Thyroid gland (tissue), 4 donors: ENCODE results near the gene MRPL54. TPM values are rescaled to one million over a fixed set of nuclear protein-coding genes. Genes with fewer than 3 reads are reported as not detected.
"Not testable (repeated sequence)": the region's sequence is repeated elsewhere in the genome, so short reads cannot be mapped to it uniquely, and the experiment has no call there.

ENCODE experiments used
- DNase-seq, 2 donors: peaks; one replicate each; pipeline ENCODE4 v3.0.0-alpha.2; 2019
- H3K27ac ChIP-seq, 3 donors: fragments of 200-600 bp; sonication (generic); 1 replicate in 2 of 3; 2 replicates in 1 of 3; pipeline ENCODE4 v1.5.1; 2016 to 2019; ENCODE audit warnings: mild to moderate bottlenecking in 1 of 3, moderate library complexity in 1 of 3
- H3K27me3 ChIP-seq: fragments of 200-600 bp; sonication (generic); one replicate; pipeline ENCODE4 v1.5.1; 2019
- H3K36me3 ChIP-seq, 2 donors: fragments of 200-600 bp; sonication (generic); one replicate each; pipeline ENCODE4 v1.5.1; 2016 to 2019
- H3K4me1 ChIP-seq, 2 donors: fragments of 200-600 bp; sonication (generic); one replicate each; pipeline ENCODE4 v1.5.1; 2017 to 2019
- H3K4me3 ChIP-seq, 3 donors: fragments of 200-600 bp; sonication (generic); replicated peaks in 1 of 3; 1 replicate in 2 of 3; 2 replicates in 1 of 3; pipeline ENCODE4 v1.5.1; 2016; ENCODE audit warnings: mild to moderate bottlenecking in 1 of 3
- H3K9me3 ChIP-seq: fragments of 200-600 bp; sonication (generic); one replicate; pipeline ENCODE4 v1.5.1; 2017
- POLR2A ChIP-seq, 2 donors: fragments of 450-650 bp; IDR thresholded peaks; one replicate each; pipeline ENCODE4 v1.6.1; 2017; ENCODE audit warnings: antibody characterized with exemption in 2 of 2, mild to moderate bottlenecking in 2 of 2, moderate library complexity in 1 of 2
- WGBS, 2 donors: methylation state at CpG; one replicate each; pipeline ENCODE4 v1.1.5; 2017; 5-methylcytosine and 5-hydroxymethylcytosine counted together
- intact Hi-C: fragments of 100-400 bp; cut with DNase I; formaldehyde crosslinking; loops from one replicate; pipeline ENCODE4 v1.15.1; 2023
- total RNA-seq, 4 donors: library from RNA; depleted of rRNA; stranded (reverse); fragments of >200 nt; gene quantifications; one replicate each; pipeline ENCODE4 v1.2.3, GENCODE V29; 2016
- TF ChIP-seq, protein P1 (sequence below), 6 experiments: fragments of 200-600 bp in 3 of 6; fragments of 450-650 bp in 3 of 6; sonication (generic) in 3 of 6; IDR thresholded peaks; one replicate each; pipeline ENCODE4 v1.5.1; 2016 to 2019; ENCODE audit warnings: antibody characterized with exemption in 6 of 6, mild to moderate bottlenecking in 2 of 6, inconsistent platforms in 1 of 6, moderate library complexity in 1 of 6

Gene MRPL54
- total RNA-seq, 4 donors from 2014 or later, result 84.0 to 131 (median 102) TPM

DNA sequence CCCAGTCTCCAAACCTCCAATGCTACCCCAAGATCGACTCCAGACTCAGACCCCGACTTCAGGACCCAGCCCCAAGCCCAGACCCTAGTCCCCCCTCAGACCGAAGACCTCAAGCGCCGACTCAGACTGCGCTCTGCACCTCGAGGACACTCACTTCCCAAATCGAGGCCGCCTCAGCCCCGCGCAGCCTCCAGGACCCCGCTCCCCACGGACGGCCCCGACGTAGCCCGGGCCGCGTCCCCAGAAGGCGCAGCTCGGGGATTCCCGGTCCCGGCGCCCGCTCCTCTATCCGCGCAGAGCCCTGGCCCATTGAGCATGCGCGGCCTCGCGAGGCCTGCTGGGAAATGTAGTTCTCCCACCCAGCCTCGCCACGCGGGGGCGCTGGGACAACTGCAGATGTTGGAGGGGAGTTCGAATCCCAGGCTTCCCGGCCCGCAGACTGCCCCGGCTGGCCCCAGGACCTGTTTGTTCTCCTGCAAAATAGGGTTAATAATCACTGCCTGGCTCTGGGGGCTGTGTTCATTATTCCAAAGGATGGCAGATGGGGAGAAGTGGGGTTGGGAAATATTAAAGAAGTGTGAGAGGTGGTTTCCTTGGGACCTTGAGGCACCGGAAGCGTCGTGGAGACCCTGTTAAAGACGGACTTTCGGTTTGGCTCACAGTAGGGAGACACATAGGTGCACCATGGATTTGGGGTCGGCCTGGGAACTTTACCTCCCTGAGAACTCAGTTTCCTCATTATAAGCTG is 926 bp upstream of the MRPL54 start, which contains the start of gene APBA3:
APBA3 (minus strand) TSS at position 311 of the 748 bp plus-strand sequence. CDS start 1,428 bp downstream, outside the sequence.
- TF ChIP-seq, protein P1, sequence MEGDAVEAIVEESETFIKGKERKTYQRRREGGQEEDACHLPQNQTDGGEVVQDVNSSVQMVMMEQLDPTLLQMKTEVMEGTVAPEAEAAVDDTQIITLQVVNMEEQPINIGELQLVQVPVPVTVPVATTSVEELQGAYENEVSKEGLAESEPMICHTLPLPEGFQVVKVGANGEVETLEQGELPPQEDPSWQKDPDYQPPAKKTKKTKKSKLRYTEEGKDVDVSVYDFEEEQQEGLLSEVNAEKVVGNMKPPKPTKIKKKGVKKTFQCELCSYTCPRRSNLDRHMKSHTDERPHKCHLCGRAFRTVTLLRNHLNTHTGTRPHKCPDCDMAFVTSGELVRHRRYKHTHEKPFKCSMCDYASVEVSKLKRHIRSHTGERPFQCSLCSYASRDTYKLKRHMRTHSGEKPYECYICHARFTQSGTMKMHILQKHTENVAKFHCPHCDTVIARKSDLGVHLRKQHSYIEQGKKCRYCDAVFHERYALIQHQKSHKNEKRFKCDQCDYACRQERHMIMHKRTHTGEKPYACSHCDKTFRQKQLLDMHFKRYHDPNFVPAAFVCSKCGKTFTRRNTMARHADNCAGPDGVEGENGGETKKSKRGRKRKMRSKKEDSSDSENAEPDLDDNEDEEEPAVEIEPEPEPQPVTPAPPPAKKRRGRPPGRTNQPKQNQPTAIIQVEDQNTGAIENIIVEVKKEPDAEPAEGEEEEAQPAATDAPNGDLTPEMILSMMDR (IDR thresholded peaks at IDR 0.05), result peak; percentile 28 to 80 (median 64)
- TF ChIP-seq POLR2A (IDR thresholded peaks at IDR 0.05), result peak in 1 of 2 donors; percentile 78
- intact Hi-C loops, result no loop called here
- Histone ChIP-seq H3K27me3 (no peaks in the 10 kb centered on the region), H3K27ac (peak within 1 kb of the TSS; percentile 90 to 98 (median 96)), H3K4me1 (peaks cover 13 to 31% of the 10 kb centered on the region in 2 donors), H3K36me3 (peaks cover 3 to 14% of the 10 kb centered on the region in 2 donors), H3K9me3 (no peaks in the 10 kb centered on the region), H3K4me3 (peak within 1 kb of the TSS; percentile 69 to 92 (median 76))
- WGBS, 2 donors, result 10% methylated on average over 16 of the region's 45 CpGs
- DNase-seq, result peak; percentile 90 to 92

DNA sequence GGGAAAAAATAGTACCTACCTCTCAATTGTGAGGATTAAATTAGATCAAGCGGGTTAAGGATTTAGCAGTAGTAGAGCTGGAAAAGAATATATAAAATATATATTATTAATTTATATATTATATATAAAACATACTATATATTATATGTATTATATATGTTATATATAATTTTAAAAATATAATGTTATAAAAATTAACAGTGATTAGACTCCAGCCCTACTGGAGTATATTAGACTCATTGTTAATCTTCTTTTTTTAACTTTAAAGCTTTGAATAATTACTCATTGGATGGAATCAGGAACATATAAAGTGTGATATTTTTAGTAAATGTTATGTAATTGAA is 380 bp upstream of the MRPL54 start:
- H3K4me1 ChIP-seq, result peaks cover 13 to 31% of the 10 kb centered on the region in 2 donors
- no peaks in the 10 kb centered on the region for H3K27me3 ChIP-seq
- H3K9me3 ChIP-seq, result no peaks in the 10 kb centered on the region
- 61 to 78% methylated on average over 1 of the region's 1 CpG for WGBS, 2 donors
- intact Hi-C loops, result no loop called here
- no peak overlapping the region for H3K4me3 ChIP-seq
- no peak for DNase-seq
- TF ChIP-seq POLR2A (IDR thresholded peaks at IDR 0.05), result no peak
- TF ChIP-seq, protein P1 (IDR thresholded peaks at IDR 0.05), result no peak
- H3K36me3 ChIP-seq, result peaks cover 7 to 20% of the 10 kb centered on the region in 2 donors
- H3K27ac ChIP-seq, result peak overlapping the region; percentile 90 to 98 (median 96)

DNA sequence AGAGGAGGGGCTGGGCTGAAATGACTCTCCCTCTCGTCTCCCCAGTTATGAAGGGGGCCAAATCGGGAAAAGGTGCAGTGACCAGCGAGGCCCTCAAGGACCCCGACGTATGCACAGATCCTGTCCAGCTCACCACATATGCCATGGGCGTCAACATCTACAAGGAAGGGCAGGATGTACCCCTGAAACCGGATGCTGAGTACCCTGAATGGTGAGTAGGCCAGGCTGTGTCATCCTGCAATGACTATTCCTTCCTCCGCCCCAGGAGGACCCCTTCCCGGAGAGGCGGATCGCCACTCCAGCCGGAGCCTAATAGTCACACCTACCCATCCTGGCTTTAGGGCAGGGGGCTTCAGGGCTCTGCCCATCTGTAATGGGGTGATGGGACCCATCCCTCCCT is 2.6 kb downstream of the MRPL54 start:
- Histone ChIP-seq H3K27ac (no peak overlapping the region), H3K36me3 (peaks cover 20 to 35% of the 10 kb centered on the region in 2 donors), H3K4me3 (no peak overlapping the region), H3K27me3 (no peaks in the 10 kb centered on the region), H3K9me3 (no peaks in the 10 kb centered on the region), H3K4me1 (peaks cover 13 to 23% of the 10 kb centered on the region in 2 donors)
- intact Hi-C loops, result no loop called here
- DNase-seq, result no peak
- TF ChIP-seq, protein P1 (IDR thresholded peaks at IDR 0.05), result no peak
- TF ChIP-seq POLR2A (IDR thresholded peaks at IDR 0.05), result no peak
- WGBS, 2 donors, result 95% methylated on average over 12 of the region's 12 CpGs

DNA sequence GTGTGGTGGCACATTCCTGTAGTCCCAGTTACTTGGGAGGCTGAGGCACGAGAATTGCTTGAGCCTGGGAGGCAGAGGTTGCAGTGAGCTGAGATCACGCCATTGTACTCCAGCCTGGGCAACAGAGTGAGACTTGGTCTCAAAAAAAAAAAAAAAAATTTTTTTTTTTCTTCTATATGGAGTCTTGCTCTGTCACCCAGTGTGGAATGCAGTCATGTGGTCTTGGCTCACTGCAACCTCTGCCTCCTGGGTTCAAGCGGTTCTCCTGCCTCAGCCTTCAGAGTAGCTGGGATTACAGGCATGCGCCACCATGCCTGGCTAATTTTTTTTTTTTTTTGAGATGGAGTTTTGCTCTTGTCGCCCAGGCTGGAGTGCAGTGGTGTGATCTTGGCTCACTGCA is 3.3 kb downstream of the MRPL54 start:
- DNase-seq, H3K4me3 ChIP-seq, H3K9me3 ChIP-seq, H3K27me3 ChIP-seq, intact Hi-C loops, H3K27ac ChIP-seq: not testable (repeated sequence)
- Histone ChIP-seq H3K4me1 (peaks cover 11 to 16% of the 10 kb centered on the region in 2 donors), H3K36me3 (peaks cover 20 to 35% of the 10 kb centered on the region in 2 donors)
- WGBS, 2 donors, result 95 to 98% methylated on average over 5 of the region's 5 CpGs

DNA sequence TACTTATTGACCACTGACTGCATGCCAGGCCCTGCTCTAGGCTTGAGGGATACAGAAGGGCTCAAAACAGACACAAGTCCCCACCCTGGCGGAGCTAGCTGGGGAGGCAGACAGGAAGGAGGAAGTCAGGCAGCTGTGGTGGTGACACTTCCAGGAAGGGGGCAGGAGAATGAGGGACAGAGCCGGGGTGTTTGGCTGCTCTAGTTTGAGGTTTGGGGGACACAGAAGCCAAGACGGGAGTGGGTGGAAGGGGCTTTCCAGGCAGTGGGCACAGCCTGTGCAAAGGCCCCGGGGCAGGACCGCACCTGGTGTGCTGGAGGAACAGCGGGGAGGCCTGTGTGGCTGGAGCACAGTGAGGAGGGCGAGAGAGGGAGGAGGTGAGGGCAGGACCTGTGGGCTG is 4.0 kb downstream of the MRPL54 start:
- 84 to 88% methylated on average over 7 of the region's 7 CpGs for WGBS, 2 donors
- intact Hi-C loops, result no loop called here
- DNase-seq, result no peak
- Histone ChIP-seq H3K9me3 (no peaks in the 10 kb centered on the region), H3K4me3 (no peak overlapping the region), H3K27ac (no peak overlapping the region), H3K36me3 (peaks cover 20 to 35% of the 10 kb centered on the region in 2 donors), H3K27me3 (no peaks in the 10 kb centered on the region), H3K4me1 (peaks cover 8 to 14% of the 10 kb centered on the region in 2 donors)
- TF ChIP-seq, protein P1 (IDR thresholded peaks at IDR 0.05), result no peak
- no peak for TF ChIP-seq POLR2A (IDR thresholded peaks at IDR 0.05)
